Panc1 (cell line): ENCODE measurements around the gene ATP5F1E. TPM values are rescaled to one million over a fixed set of nuclear protein-coding genes. Genes with fewer than 3 reads are reported as not detected.

ENCODE experiments used
- ATAC-seq: fragments of 200-7000 bp; cut with Tn5 transposase; 2 replicates; pipeline ENCODE4 v1.9.1; 2020; ENCODE audit warnings: mild to moderate bottlenecking, moderate library complexity
- BruUV-seq: library from RNA; stranded (reverse); fragments of 400-500 nt; replicated peaks from 2 replicates; lab custom pipeline; 2021; lab: Mats Ljungman, UMichigan
- CTCF ChIA-PET: fragments of 300-600 bp; sonication (Branson Sonifier 250); formaldehyde crosslinking; loops from one replicate; lab custom pipeline; 2022; ENCODE audit warnings: antibody characterized with exemption; lab: Charles Lee
- POLR2A ChIA-PET: fragments of 300-600 bp; sonication (Branson Sonifier 250); formaldehyde crosslinking; loops from one replicate; lab custom pipeline; 2022; ENCODE audit warnings: antibody characterized with exemption; lab: Charles Lee
- DNase-seq: peaks from one replicate; pipeline ENCODE4 v3.0.0-alpha.2; 2010; ENCODE audit warnings: low read depth, low spot score
- H3K27ac ChIP-seq: 2 replicates; pipeline ENCODE4 v1.5.1; 2011; ENCODE audit warnings: mild to moderate bottlenecking, low read length, inconsistent platforms
- H3K27me3 ChIP-seq: fragments of 200-500 bp; sonication (Bioruptor generic); 2 replicates; pipeline ENCODE4 v1.6.0; 2014; ENCODE audit warnings: low read length, inconsistent platforms; ENCODE audit not compliant: control insufficient read depth, insufficient read depth
- H3K36me3 ChIP-seq: fragments of 200-500 bp; sonication (Bioruptor generic); 2 replicates; pipeline ENCODE4 v1.5.1; 2014; ENCODE audit warnings: inconsistent platforms, mild to moderate bottlenecking, low read length, moderate library complexity; ENCODE audit not compliant: control insufficient read depth, insufficient read depth
- H3K4me1 ChIP-seq: 2 replicates; pipeline ENCODE4 v1.5.1; 2011; ENCODE audit warnings: inconsistent platforms, mild to moderate bottlenecking, low read length, moderate library complexity; ENCODE audit not compliant: control insufficient read depth, insufficient read depth
- H3K4me3 ChIP-seq, 2 experiments: 2 replicates each; pipeline ENCODE4 v1.5.1; 2011 to 2012; ENCODE audit warnings: low read depth in 2 of 2, low read length in 2 of 2, mild to moderate bottlenecking in 2 of 2, inconsistent platforms in 1 of 2, moderate library complexity in 1 of 2
- H3K9me3 ChIP-seq: fragments of 200-500 bp; sonication (Bioruptor generic); 2 replicates; pipeline ENCODE4 v1.5.1; 2014; ENCODE audit warnings: low read depth, mild to moderate bottlenecking, inconsistent platforms, low read length, moderate library complexity; ENCODE audit not compliant: control insufficient read depth, insufficient read depth
- CTCF ChIP-seq: fragments of 450-650 bp; IDR thresholded peaks from 2 replicates; pipeline ENCODE4 v1.5.1; 2017; ENCODE audit warnings: mild to moderate bottlenecking
- POLR2AphosphoS5 ChIP-seq: IDR thresholded peaks from 2 replicates; pipeline ENCODE4 v1.6.1; 2012; ENCODE audit warnings: mild to moderate bottlenecking, low read depth, low read length, moderate library complexity
- REST ChIP-seq, 2 experiments: IDR thresholded peaks; 2 replicates each; pipeline ENCODE4 v1.6.1; 2011 to 2012; ENCODE audit warnings: low read depth in 2 of 2, control low read depth in 1 of 2, low read length in 1 of 2, mild to moderate bottlenecking in 1 of 2, moderate library complexity in 1 of 2; ENCODE audit not compliant: insufficient read depth in 1 of 2
- SIN3A ChIP-seq: IDR thresholded peaks from 2 replicates; pipeline ENCODE4 v1.6.1; 2012; ENCODE audit warnings: low read depth, mild to moderate bottlenecking, low read length, moderate library complexity, borderline replicate concordance; ENCODE audit not compliant: insufficient read depth
- TCF7L2 ChIP-seq: IDR thresholded peaks from 2 replicates; pipeline ENCODE4 v1.6.1; 2011; ENCODE audit warnings: mild to moderate bottlenecking, low read depth, low read length, inconsistent platforms
- in situ Hi-C: cut with HindIII; loops from 2 replicates; pipeline ENCODE4 v1.10.0; 2016; ENCODE audit warnings: low sequenced_read_pairs, low pct_unique_long_range_greater_than_20kb
- intact Hi-C: fragments of 100-400 bp; cut with micrococcal nuclease; formaldehyde crosslinking; loops from one replicate; pipeline ENCODE4 v1.10.0; 2022; ENCODE audit not compliant: unreplicated experiment
- total RNA-seq: library from RNA; stranded (reverse); gene quantifications from one replicate; pipeline ENCODE4 v1.2.1, GENCODE V29; 2021; ENCODE audit not compliant: unreplicated experiment

Gene ATP5F1E
- total RNA-seq, 1 experiment from 2014 or later = 90.6 TPM

- intact Hi-C loops (no loop called here), in situ Hi-C loops (no loop called here)
- H3K36me3 ChIP-seq = peaks cover 23% of the 10 kb centered on the region
- ATAC-seq = no peak
- CTCF ChIA-PET = no interaction called here
- H3K9me3 ChIP-seq = no peaks in the 10 kb centered on the region
- DNase-seq = no peak
- peak; percentile 3; the same call in 1 of the 2 replicates for TF ChIP-seq POLR2AphosphoS5
- TF ChIP-seq CTCF = no peak
- no TSS peak for BruUV-seq
- H3K4me1 ChIP-seq = no peaks in the 10 kb centered on the region
- H3K27me3 ChIP-seq = no peaks in the 10 kb centered on the region
- POLR2A ChIA-PET = no interaction called here
- H3K27ac ChIP-seq = no peak overlapping the region
- H3K4me3 ChIP-seq = no peak overlapping the region
Measured at GRCh38 chr20:58993332-58994248, 38.5 kb downstream of the ATP5F1E start.

GRCh38 chr20:58992911-58993310 is 39.2 kb downstream of the ATP5F1E start:
- CTCF ChIA-PET = interaction anchor here (1.0 kb wide), 1 partner anchor 95 kb away, joined by 3 read pairs; no protein-coding TSS in a partner anchor
- no peak for TF ChIP-seq REST (IDR thresholded peaks at IDR 0.05; ENCODE audit: insufficient read depth in 1 of 2, low read depth in 2 of 2, low read length in 1 of 2)
- 0 out of 2 replicates have a peak, but pooled peaks have one; percentile 13 for TF ChIP-seq POLR2AphosphoS5
- Histone ChIP-seq H3K9me3 (no peaks in the 10 kb centered on the region), H3K4me1 (no peaks in the 10 kb centered on the region), H3K27ac (no peak overlapping the region), H3K36me3 (peaks cover 25% of the 10 kb centered on the region), H3K4me3 (no peak overlapping the region), H3K27me3 (no peaks in the 10 kb centered on the region)
- BruUV-seq = no TSS peak
- intact Hi-C loops (no loop called here), in situ Hi-C loops (no loop called here)
- DNase-seq (no peak), ATAC-seq (no peak)
- POLR2A ChIA-PET = interaction anchor here (0.5 kb wide), 1 partner anchor 11 kb away, joined by 5 read pairs; no protein-coding TSS in a partner anchor

- POLR2A ChIA-PET = no interaction called here
- no peaks in the 10 kb centered on the region for H3K9me3 ChIP-seq
Measured at GRCh38 chr20:58991715-58992114, 40.4 kb downstream of the ATP5F1E start.

More at GRCh38 chr20:58991715-58992114, 40.4 kb downstream of the ATP5F1E start:
- DNase-seq = no peak
- Histone ChIP-seq H3K4me1 (no peaks in the 10 kb centered on the region), H3K27me3 (no peaks in the 10 kb centered on the region), H3K4me3 (no peak overlapping the region), H3K36me3 (peaks cover 31% of the 10 kb centered on the region), H3K27ac (no peak overlapping the region)
- no TSS peak for BruUV-seq
- TF ChIP-seq SIN3A (no peak), TCF7L2 (no peak), POLR2AphosphoS5 (no peak), REST (IDR thresholded peaks at IDR 0.05; ENCODE audit: insufficient read depth in 1 of 2, low read depth in 2 of 2, low read length in 1 of 2) (no peak), CTCF (no peak)
- in situ Hi-C loops (no loop called here), intact Hi-C loops (no loop called here)
- CTCF ChIA-PET = no interaction called here
- ATAC-seq = no peak
